Stimulated activated effector memory CD8-positive, alpha-beta T cell treated with anti-CD3 and anti-CD28 coated beads, Interleukin-12 subunit alpha, Interleukin-12 subunit beta, amount 100 ng/mL, for 72 hours (primary cell): ENCODE results near the gene PITPNM3.
"Not testable (repeated sequence)": the region's sequence is repeated elsewhere in the genome, so short reads cannot be mapped to it uniquely, and the experiment has no call there.

ENCODE experiments used
- ATAC-seq: fragments of 150-1000 bp; cut with Tn5 transposase; 2 replicates; pipeline ENCODE4 v1.10.0; 2021
- DNase-seq, 2 donors: peaks; one replicate each; pipeline ENCODE4 v3.0.0; 2021 to 2022; ENCODE audit warnings: low spot score in 2 of 2
- H3K27ac Mint-ChIP-seq: one replicate; pipeline ENCODE4 v1.8.0; 2022; ENCODE audit warnings: mild to moderate bottlenecking, mixed read lengths
- H3K36me3 Mint-ChIP-seq: one replicate; pipeline ENCODE4 v1.8.0; 2022; ENCODE audit warnings: mild to moderate bottlenecking, mixed read lengths
- H3K4me1 Mint-ChIP-seq: one replicate; pipeline ENCODE4 v1.8.0; 2022; ENCODE audit warnings: mixed read lengths
- H3K4me3 Mint-ChIP-seq: one replicate; pipeline ENCODE4 v1.8.0; 2022; ENCODE audit warnings: mild to moderate bottlenecking, mixed read lengths
- H3K9me3 Mint-ChIP-seq: one replicate; pipeline ENCODE4 v1.8.0; 2022; ENCODE audit warnings: mixed read lengths

PITPNM3 gene

DNA sequence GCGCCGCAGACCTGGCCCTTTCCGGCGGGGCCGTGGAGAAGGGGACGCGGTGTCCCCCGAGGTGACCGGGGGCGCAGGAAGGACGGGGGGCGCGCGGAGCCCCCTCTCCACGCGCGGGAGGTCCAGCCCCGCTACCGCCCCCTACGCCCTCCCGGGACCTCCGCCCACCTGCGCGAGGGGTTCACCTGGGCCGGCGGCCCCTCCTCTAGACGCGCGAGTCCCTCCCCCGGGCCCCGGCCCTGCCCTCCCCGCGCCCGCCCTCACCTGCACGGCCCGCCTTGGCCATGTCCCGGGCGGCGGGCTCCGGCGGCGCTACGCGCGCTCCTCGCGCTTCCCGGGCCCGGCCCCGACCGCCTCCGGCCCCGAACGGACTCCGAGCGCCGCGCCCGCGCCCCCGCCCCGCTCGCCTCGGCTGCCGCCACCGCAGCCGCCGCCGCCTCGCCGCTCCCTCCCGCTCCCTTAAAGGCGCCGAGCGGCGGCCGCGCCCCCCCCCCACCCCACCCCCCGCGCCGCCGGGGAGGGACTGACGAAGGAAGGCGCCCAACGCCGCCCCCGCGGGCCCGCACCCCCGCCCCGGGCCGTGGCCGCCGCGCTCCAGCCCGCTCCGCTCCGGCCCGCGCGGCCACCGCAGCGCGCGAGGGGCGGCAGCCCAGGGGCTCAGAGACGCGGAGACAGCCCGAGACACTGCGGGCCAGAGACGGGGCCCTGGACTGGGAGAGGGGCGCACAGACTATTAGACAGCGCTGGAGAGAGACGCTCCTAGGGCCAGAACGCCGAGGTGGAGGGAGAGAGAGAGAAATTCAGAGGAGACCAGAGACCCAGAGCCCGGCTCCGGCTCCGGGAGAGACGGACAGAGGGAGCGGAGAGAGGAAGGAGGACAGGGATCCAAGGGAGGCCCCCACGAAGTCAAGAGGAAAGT, at the start of gene PITPNM3:
Gene PITPNM3 (minus strand): TSS at position 435 of the 919 bp plus-strand sequence. CDS start 149 bp downstream, at position 286.
- no peak for DNase-seq
- Mint-ChIP-seq H3K4me1 (peaks cover 17% of the 10 kb centered on the region), H3K27ac (no peak within 1 kb of the TSS), H3K4me3 (peak within 1 kb of the TSS; percentile 62), H3K9me3 (no peaks in the 10 kb centered on the region), H3K36me3 (no peaks in the 10 kb centered on the region)
- ATAC-seq: no peak

DNA sequence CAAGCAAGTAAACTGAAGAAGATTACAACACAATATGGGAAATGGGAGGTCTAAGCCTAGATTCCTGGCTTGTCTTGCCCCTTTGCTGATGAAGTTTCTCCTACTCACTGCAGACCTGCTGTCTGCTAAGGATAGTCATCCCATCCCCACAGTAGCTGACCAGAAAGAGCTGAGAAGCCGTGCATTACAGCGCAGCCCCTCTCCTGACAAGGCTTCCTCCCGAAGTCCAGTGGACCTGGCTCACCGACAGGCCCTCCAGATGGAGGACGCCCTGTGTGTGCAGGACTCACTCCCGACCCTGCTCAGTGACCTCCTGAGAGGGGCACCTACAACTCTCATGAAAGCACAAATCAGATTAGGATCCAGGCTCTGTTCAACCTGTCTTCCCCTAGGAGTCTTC, 48.8 kb upstream of the PITPNM3 start:
- Mint-ChIP-seq H3K36me3 (peaks cover 86% of the 10 kb centered on the region), H3K4me3 (no peak overlapping the region), H3K9me3 (no peaks in the 10 kb centered on the region), H3K27ac (no peak overlapping the region), H3K4me1 (no peaks in the 10 kb centered on the region)
- ATAC-seq: no peak
- no peak for DNase-seq

DNA sequence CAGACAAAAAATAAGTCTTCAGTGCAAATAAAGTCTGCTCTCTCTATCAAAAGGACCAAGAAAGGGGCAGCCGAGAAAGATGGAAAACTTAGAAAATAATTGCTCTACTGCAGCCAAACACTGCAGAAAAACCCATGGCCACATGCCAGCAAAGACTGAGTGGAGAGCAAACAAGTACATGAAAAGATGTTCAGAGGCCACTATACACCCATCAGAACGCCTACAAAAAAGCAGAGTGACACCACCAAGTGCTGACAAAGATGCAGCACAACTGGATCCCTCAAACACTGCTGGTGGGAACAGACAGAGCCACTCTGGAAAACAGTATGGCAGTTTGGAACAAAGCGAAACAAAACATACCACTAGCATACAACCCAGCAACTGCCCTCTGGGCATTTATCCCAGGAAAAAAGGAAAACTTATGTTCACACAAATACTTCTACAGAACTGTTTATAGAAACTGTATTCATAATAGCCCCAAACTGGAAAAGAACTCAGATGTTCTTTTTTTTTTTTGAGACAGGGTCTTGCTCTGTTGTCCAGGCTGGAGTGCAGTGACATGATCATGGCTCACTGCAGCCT, 47.5 kb upstream of the PITPNM3 start:
- Mint-ChIP-seq H3K36me3 (peaks cover 85% of the 10 kb centered on the region), H3K9me3 (no peaks in the 10 kb centered on the region)
- no peak for ATAC-seq

DNA sequence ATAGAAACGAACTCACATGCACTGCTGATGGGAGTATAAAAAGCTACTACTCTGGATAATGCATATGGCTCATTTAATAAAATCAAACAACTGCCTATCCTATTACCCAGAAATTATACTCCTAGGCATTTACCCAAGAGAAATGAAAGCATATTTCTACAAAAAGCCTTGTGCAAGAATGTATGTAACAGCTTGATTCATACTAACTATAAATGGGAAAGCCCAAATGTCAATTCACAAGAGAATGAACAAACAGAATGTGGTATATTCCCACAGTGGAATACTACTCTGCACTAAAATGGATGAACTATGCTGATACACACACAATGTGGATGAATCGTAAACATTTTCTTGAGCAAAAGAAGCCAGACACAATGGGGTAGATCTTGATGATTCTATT, 45.8 kb upstream of the PITPNM3 start:
- no peaks in the 10 kb centered on the region for H3K9me3 Mint-ChIP-seq
- no peak for ATAC-seq
- DNase-seq: no peak
- H3K4me1 Mint-ChIP-seq: no peaks in the 10 kb centered on the region
- peaks cover 85% of the 10 kb centered on the region for H3K36me3 Mint-ChIP-seq
- H3K4me3 Mint-ChIP-seq: no peak overlapping the region
- H3K27ac Mint-ChIP-seq: peak overlapping the region; percentile 29

More for the DNA sequence above, 47.5 kb upstream of the PITPNM3 start:
- Mint-ChIP-seq H3K4me1 (no peaks in the 10 kb centered on the region), H3K27ac (no peak overlapping the region), H3K4me3 (no peak overlapping the region)
- no peak for DNase-seq

DNA sequence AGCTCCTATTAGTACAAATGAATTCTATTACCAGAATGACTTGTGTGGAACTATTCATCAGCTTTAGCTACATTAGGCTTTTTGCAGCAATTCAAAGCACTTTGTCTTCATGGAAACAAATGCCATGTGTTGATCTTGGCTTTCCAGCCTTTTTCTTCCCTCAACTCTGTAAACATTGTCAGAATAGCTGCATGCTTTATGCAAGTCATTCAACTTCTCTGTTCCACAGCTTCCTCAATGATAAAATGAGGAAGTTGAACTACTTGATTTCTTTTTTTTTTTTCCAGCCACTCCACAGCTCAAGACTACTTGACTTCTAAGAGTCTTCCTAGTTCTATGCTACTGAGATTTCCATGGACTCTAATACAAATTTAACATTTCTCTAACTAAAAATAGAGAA, 43.0 kb upstream of the PITPNM3 start:
- H3K9me3 Mint-ChIP-seq: no peaks in the 10 kb centered on the region
- no peak overlapping the region for H3K27ac Mint-ChIP-seq

DNA sequence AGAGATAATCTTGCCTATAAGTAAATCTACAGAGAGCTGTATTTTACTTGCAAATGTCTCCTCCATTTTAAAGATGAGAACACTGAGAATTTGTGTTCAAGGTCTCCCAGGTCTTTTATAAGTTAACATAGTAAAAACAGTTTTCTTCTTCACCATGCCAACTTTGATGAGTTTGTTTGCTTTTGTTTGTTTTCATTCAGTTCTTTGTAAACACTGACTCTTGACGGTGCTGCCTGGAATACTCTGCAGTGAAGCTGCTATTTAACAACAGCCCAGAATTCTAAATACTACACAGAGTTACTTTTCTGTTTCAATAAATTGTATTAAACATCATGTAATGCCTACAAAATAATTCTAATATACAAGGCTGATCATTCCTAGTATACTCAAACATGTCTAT, 41.4 kb upstream of the PITPNM3 start:
- H3K4me1 Mint-ChIP-seq: no peaks in the 10 kb centered on the region
- no peak for DNase-seq

More for the DNA sequence above, 43.0 kb upstream of the PITPNM3 start:
- DNase-seq (no peak), ATAC-seq (no peak)
- Mint-ChIP-seq H3K4me3 (no peak overlapping the region), H3K4me1 (no peaks in the 10 kb centered on the region), H3K36me3 (peaks cover 86% of the 10 kb centered on the region)

DNA sequence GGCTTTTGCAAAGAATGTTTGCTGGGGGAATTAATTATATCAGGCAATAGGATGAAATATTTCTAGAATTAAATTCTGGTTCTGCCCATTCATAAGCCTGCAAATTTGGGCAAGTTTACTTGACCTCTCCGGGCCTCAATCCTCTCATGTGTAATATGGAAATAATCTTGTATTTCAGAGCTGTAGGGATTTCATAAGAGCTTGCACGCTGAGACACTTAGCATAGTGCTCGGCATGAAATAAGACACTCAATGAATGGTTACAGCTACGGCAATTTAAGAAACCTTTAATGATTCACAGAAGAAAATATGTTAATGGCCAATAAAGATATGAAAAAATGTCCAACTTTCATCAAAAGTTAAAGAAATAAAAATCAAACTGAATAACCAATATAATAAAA, 40.6 kb upstream of the PITPNM3 start:
- DNase-seq: no peak
- no peak overlapping the region for H3K27ac Mint-ChIP-seq
- H3K4me3 Mint-ChIP-seq: no peak overlapping the region
- H3K4me1 Mint-ChIP-seq: no peaks in the 10 kb centered on the region
- H3K9me3 Mint-ChIP-seq: no peaks in the 10 kb centered on the region
- H3K36me3 Mint-ChIP-seq: peaks cover 86% of the 10 kb centered on the region
- no peak for ATAC-seq

More for the DNA sequence above, 41.4 kb upstream of the PITPNM3 start:
- H3K27ac Mint-ChIP-seq: no peak overlapping the region
- no peak overlapping the region for H3K4me3 Mint-ChIP-seq
- peaks cover 86% of the 10 kb centered on the region for H3K36me3 Mint-ChIP-seq
- ATAC-seq: no peak
- H3K9me3 Mint-ChIP-seq: no peaks in the 10 kb centered on the region

DNA sequence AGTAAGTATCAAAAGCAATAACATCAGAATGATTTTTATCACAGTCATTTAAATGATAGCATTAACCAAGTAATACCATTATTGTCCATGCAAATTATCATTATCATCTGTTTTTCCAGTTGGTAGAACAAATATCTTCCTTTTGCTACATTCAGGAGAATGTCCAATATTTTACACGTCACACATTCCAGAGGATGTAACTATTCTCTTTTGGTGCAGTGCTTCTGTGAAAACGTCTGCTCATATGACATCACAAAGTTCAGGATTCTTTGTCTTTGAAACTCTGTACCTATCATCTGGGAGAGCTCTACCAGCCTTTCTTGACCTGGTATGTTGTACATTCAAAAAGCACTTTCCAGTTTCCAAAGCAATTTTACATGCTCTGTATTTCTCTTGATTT, 40.2 kb upstream of the PITPNM3 start:
- Mint-ChIP-seq H3K9me3 (no peaks in the 10 kb centered on the region), H3K4me3 (no peak overlapping the region), H3K36me3 (peaks cover 83% of the 10 kb centered on the region), H3K27ac (no peak overlapping the region), H3K4me1 (no peaks in the 10 kb centered on the region)
- no peak for DNase-seq
- ATAC-seq: no peak

DNA sequence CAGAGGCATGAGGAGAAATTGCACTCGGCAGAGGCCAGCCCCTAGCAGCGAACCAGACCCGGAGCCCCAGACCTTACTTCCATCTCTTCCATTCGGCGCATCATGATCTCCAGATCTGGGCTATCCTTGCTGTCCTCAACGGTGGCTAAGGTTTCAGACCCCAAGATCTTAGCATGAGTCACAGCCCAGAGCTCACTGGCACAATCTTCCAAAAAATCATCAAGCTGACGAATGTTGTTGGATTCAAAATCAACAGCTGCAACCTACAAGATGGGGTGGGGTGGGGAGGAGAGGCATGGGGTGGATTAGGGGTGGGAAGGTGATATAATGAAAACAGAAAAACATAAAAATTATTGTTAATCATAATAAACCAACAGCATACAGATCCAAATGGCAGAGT, 39.7 kb upstream of the PITPNM3 start:
- no peak overlapping the region for H3K4me3 Mint-ChIP-seq
- ATAC-seq: no peak
- no peak overlapping the region for H3K27ac Mint-ChIP-seq
- peaks cover 86% of the 10 kb centered on the region for H3K36me3 Mint-ChIP-seq
- no peak for DNase-seq
- no peaks in the 10 kb centered on the region for H3K9me3 Mint-ChIP-seq
- no peaks in the 10 kb centered on the region for H3K4me1 Mint-ChIP-seq

DNA sequence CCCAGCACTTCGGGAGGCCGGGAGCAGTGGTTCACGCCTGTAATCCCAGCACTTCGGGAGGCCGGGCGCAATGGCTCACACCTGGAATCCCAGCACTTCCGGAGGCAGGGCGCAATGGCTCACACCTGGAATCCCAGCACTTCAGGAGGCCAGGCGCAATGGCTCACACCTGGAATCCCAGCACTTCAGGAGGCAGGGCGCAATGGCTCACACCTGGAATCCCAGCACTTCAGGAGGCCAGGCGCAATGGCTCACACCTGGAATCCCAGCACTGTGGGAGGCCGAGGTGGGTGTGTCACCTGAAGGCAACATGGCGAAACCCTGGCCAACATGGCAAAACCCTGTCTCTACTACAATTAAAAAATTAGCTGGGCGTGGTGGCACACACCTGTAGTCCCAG, 37.0 kb upstream of the PITPNM3 start:
- H3K9me3 Mint-ChIP-seq, DNase-seq, H3K4me1 Mint-ChIP-seq, H3K4me3 Mint-ChIP-seq, H3K27ac Mint-ChIP-seq, ATAC-seq: not testable (repeated sequence)
- peaks cover 94% of the 10 kb centered on the region for H3K36me3 Mint-ChIP-seq

DNA sequence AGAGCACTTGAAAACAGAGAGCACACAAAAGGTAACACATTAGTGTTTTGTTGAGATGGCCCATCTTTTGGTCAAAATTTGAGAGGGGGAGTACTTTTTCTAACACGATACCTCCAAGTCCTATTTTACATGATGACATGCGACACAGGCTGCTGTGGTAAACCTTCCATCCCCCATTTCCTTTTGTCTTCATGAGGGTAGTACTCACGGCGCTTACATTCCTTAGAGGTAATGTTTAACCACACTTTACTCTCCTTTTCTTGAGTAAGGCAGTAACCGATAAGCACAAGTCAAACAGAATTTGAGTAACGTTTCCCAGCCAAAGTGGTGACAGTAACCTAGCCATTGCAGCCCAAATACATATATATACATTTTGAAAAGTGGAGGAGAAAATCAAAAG, 35.8 kb upstream of the PITPNM3 start:
- no peak overlapping the region for H3K4me3 Mint-ChIP-seq
- H3K4me1 Mint-ChIP-seq: no peaks in the 10 kb centered on the region
- no peaks in the 10 kb centered on the region for H3K9me3 Mint-ChIP-seq
- no peak for DNase-seq
- H3K36me3 Mint-ChIP-seq: peaks cover 94% of the 10 kb centered on the region
- no peak for ATAC-seq
- no peak overlapping the region for H3K27ac Mint-ChIP-seq

DNA sequence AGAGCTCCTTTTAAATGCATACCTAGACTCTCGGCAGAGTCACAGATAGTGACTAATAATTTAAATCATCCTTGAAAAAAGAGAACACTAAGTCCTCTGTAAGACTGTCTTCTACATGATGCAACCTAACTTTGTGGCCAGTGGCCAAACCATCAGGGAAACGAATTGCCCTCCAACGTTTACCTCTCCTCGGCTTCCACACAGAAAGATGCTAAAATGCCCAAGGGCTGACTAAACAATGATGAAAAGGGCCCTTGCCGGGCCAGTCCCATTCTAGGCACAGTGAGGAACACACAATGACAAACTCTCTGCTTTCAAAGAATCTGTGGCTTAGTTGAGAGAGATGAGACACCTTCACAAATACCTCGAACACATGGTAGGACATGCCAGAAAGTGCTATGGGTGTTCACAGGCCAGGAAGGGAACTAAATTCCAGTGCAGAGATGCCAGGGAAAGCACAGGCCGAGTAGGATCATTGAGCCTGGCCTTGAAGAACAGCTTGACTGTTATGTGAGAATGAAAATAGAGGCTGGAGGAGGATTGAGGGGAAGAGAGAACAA, 35.3 kb upstream of the PITPNM3 start:
- Mint-ChIP-seq H3K27ac (no peak overlapping the region), H3K4me1 (no peaks in the 10 kb centered on the region), H3K36me3 (peaks cover 91% of the 10 kb centered on the region), H3K9me3 (no peaks in the 10 kb centered on the region), H3K4me3 (no peak overlapping the region)
- ATAC-seq (no peak), DNase-seq (no peak)

DNA sequence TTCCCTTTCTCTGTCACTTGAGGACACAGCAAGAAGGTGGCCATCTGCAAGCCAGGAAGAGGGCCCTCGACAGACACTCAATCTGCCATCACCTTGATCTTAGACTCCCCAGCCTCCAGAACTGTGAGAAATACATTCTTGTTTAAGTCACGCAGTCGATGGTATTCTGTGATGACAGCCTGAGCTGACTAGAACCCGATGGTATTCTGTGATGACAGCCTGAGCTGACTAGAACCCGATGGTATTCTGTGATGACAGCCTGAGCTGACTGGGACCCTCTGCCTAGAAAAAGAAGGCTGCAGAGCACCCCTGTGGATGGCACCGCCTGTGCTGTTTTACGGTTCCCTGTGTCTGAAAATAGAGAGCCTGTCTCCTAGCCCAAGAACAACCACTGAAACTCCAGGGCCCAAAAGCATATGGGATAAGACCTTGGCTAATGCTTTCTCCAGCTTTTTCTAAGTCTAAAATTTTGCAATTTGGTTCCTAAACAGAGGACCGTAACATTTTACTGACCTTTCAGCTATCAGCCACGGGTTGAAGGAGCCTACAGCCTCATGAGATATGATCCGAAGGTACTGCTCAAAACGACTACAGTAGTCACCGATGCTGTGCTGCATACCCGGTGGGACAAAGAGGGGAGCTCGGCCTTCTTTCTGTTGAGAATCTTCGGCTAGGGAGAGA, 33.1 kb upstream of the PITPNM3 start:
- ATAC-seq: no peak
- H3K36me3 Mint-ChIP-seq: peaks cover 91% of the 10 kb centered on the region

DNA sequence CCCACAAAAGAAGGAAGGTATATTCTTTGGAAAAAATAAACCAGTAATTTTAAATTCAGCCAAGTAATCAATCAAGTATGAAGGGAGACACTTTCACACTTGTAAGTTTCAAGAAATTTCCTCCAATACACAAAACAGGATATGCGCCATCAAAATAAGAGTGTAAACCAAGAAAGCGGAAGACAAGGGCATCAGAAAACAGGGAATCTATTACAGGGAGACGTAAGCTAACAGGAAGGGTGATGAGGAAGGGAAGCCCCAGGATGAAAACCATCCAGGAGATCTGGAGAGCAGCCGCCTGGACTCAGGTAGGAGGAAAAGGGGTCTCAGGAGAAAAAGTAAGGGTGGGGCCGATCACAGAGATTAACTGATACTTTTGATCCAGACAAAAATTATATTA, 31.8 kb upstream of the PITPNM3 start:
- Mint-ChIP-seq H3K4me3 (no peak overlapping the region), H3K36me3 (peaks cover 88% of the 10 kb centered on the region), H3K27ac (no peak overlapping the region), H3K9me3 (no peaks in the 10 kb centered on the region), H3K4me1 (no peaks in the 10 kb centered on the region)
- no peak for ATAC-seq
- no peak for DNase-seq

More for the DNA sequence above, 33.1 kb upstream of the PITPNM3 start:
- no peak overlapping the region for H3K27ac Mint-ChIP-seq
- H3K4me3 Mint-ChIP-seq: no peak overlapping the region
- no peaks in the 10 kb centered on the region for H3K4me1 Mint-ChIP-seq
- DNase-seq: no peak
- H3K9me3 Mint-ChIP-seq: no peaks in the 10 kb centered on the region

DNA sequence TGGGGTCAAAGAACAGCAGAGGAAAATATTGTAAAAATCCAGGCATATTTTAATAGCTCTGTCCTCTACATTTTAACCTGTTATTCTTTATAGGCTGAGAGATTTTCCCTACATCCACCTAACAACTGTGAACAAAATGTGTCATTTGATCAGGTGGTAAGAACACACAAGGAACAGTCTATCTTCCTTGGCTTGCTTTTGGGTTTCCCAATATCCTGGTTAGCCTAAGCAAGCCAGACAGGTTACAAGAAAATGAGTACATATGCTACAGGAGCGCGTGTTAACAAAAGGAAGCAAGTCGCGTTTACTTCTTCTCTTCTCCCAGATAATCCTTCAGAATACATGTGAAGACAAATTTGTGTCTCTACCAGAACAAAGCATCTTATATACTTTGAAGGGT, 31.0 kb upstream of the PITPNM3 start:
- no peak for DNase-seq
- H3K9me3 Mint-ChIP-seq: no peaks in the 10 kb centered on the region
- H3K4me1 Mint-ChIP-seq: no peaks in the 10 kb centered on the region
- ATAC-seq: no peak
- H3K4me3 Mint-ChIP-seq: no peak overlapping the region
- peaks cover 79% of the 10 kb centered on the region for H3K36me3 Mint-ChIP-seq
- H3K27ac Mint-ChIP-seq: no peak overlapping the region
